HepG2 (cell line): ENCODE measurements around the gene CHMP1A. TPM values are rescaled to one million over a fixed set of nuclear protein-coding genes. Genes with fewer than 3 reads are reported as not detected.

Experiments used
- ATAD3A ChIP-seq: sonication (generic); formaldehyde crosslinking; IDR thresholded peaks from 2 replicates; pipeline ENCODE4 v1.4.0; 2020; ENCODE audit warnings: missing genetic modification reagents
- EEA1 ChIP-seq: sonication (generic); formaldehyde crosslinking; IDR thresholded peaks from 2 replicates; pipeline ENCODE4 v1.5.1; 2020; ENCODE audit warnings: mild to moderate bottlenecking, missing genetic modification reagents, borderline replicate concordance
- HOXD1 ChIP-seq: sonication (generic); formaldehyde crosslinking; IDR thresholded peaks from 2 replicates; pipeline ENCODE4 v1.5.0; 2020; ENCODE audit warnings: missing genetic modification reagents
- NFRKB ChIP-seq: fragments of 450-650 bp; IDR thresholded peaks from 2 replicates; pipeline ENCODE4 v1.6.1; 2017
- PHF5A ChIP-seq: IDR thresholded peaks from one replicate; pipeline ENCODE4 v1.6.1; 2018; ENCODE audit warnings: low read depth, missing genetic modification reagents; ENCODE audit not compliant: unreplicated experiment
- RXRA ChIP-seq: sonication (generic); formaldehyde crosslinking; IDR thresholded peaks from 2 replicates; pipeline ENCODE4 v1.5.1; 2020; ENCODE audit warnings: missing genetic modification reagents
- SOX5 ChIP-seq: IDR thresholded peaks from 2 replicates; pipeline ENCODE4 v1.6.1; 2016; ENCODE audit warnings: borderline replicate concordance
- ZFP82 ChIP-seq: sonication (generic); formaldehyde crosslinking; IDR thresholded peaks from 2 replicates; pipeline ENCODE4 v1.5.1; 2020; ENCODE audit warnings: mild to moderate bottlenecking, missing genetic modification reagents, borderline replicate concordance
- ZNF136 ChIP-seq: sonication (generic); formaldehyde crosslinking; IDR thresholded peaks from 2 replicates; pipeline ENCODE4 v1.8.1; 2022; ENCODE audit warnings: low read depth, mild to moderate bottlenecking, moderate library complexity, missing genetic modification reagents
- ZNF350 ChIP-seq: sonication (generic); formaldehyde crosslinking; IDR thresholded peaks from 2 replicates; pipeline ENCODE4 v1.4.0; 2020; ENCODE audit warnings: mild to moderate bottlenecking, low read depth, missing genetic modification reagents, borderline replicate concordance
- ZZZ3 ChIP-seq: sonication (generic); formaldehyde crosslinking; IDR thresholded peaks from 2 replicates; pipeline ENCODE4 v1.4.0; 2020; ENCODE audit warnings: missing genetic modification reagents, mild to moderate bottlenecking, borderline replicate concordance
- polyA plus RNA-seq, 8 experiments: library from polyadenylated mRNA; depleted of rRNA in 3 of 8; stranded (reverse) in 7 of 8; unstranded in 1 of 8; fragments of >200 nt; fragmentation: Illumina TruSeq in 4 of 8; extraction: Trizol in 4 of 8; gene quantifications; 2 replicates each; pipeline versions ENCODE4 v1.2.1 to v1.2.3, GENCODE V29; 2011 to 2016; ENCODE audit warnings: low read depth in 4 of 8, missing spikeins in 1 of 8, mixed read lengths in 1 of 8; ENCODE audit not compliant: insufficient read depth in 1 of 8
- total RNA-seq, 5 experiments: library from RNA; depleted of rRNA; stranded (reverse); fragments of >200 nt; fragmentation: Illumina TruSeq; extraction: Trizol; gene quantifications; 2 replicates each; pipeline ENCODE4 v1.2.3, GENCODE V29; 2016; ENCODE audit warnings: low read depth in 1 of 5
- TF ChIP-seq, protein P1 (sequence below): sonication (generic); formaldehyde crosslinking; IDR thresholded peaks from 2 replicates; pipeline ENCODE4 v1.4.0; 2020; ENCODE audit warnings: missing genetic modification reagents, mild to moderate bottlenecking, borderline replicate concordance
- TF ChIP-seq, protein P2 (sequence below): sonication (generic); formaldehyde crosslinking; IDR thresholded peaks from 2 replicates; pipeline ENCODE4 v1.4.0; 2020; ENCODE audit warnings: mild to moderate bottlenecking, missing genetic modification reagents
- TF ChIP-seq, protein P3 (sequence below): sonication (generic); formaldehyde crosslinking; IDR thresholded peaks from 2 replicates; pipeline ENCODE4 v1.4.0; 2020; ENCODE audit warnings: mild to moderate bottlenecking, missing genetic modification reagents

Gene CHMP1A
- total and polyA plus RNA-seq, 2 of the 13 experiments (the other 11 are each of a cell fraction or from before 2014, with no cell fraction given): 69.4 to 73.3 TPM

DNA sequence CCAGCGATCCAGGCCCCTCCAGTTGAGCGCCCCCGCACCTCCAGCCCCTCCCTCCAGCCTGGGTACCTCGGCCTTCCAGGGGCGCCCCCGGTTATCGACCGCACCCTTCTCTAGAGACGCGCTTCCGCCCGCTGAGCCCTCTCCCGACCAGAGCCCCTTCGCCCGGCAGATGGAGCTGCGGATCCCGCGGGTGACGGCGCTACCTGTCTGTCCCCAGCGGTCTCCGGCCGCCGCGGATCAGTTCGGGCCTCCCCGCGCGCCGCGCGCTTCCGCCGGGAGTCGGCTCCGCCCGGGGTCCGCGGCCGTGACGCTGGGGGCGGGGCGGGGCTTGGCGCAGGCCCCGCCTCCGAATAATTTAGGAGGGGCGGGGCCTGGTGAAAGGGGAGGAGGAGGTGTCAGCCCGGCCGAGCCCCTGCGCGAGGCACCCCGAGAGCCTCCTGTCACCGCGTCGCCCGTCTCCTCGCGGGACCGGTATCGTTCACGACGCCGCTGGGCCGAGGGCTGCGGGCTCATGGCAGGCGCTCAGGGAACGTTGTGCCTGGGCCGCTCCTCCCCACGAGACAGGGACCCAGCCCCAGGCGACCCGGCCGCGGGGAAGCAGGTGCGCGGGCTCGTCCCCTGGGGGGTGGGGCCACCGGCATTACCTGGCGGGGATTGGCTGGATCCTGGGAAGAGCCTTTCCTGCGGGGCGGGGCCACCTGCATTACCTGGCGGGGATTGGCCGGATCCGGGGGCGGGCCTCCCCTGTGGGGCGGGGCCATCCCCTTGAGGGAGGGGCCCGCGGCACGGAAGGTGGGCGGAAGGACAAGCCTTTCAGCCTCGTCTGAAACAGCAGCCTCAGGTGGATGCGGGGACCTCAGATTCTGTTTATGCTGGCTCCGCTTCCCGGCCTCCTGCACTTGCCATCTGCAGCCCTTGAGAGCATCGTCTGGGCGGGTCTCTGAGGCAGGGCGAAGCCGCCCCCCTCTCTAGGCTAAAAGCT is 44.2 kb upstream of the CHMP1A start, which contains the start of gene SPATA2L (continued):
- TF ChIP-seq, protein P1, sequence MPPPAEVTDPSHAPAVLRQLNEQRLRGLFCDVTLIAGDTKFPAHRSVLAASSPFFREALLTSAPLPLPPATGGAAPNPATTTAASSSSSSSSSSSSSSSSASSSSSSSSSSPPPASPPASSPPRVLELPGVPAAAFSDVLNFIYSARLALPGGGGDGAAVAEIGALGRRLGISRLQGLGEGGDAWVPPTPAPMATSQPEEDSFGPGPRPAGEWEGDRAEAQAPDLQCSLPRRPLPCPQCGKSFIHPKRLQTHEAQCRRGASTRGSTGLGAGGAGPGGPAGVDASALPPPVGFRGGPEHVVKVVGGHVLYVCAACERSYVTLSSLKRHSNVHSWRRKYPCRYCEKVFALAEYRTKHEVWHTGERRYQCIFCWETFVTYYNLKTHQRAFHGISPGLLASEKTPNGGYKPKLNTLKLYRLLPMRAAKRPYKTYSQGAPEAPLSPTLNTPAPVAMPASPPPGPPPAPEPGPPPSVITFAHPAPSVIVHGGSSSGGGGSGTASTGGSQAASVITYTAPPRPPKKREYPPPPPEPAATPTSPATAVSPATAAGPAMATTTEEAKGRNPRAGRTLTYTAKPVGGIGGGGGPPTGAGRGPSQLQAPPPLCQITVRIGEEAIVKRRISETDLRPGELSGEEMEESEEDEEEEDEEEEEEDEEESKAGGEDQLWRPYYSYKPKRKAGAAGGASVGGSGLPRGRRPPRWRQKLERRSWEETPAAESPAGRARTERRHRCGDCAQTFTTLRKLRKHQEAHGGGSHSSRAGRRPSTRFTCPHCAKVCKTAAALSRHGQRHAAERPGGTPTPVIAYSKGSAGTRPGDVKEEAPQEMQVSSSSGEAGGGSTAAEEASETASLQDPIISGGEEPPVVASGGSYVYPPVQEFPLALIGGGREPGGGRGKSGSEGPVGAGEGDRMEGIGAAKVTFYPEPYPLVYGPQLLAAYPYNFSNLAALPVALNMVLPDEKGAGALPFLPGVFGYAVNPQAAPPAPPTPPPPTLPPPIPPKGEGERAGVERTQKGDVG (CRISPR knock-in tag): no peak
- no peak for TF ChIP-seq ZNF136 (CRISPR knock-in tag)
- no peak for TF ChIP-seq ZZZ3
- TF ChIP-seq NFRKB: no peak
- TF ChIP-seq, protein P2, sequence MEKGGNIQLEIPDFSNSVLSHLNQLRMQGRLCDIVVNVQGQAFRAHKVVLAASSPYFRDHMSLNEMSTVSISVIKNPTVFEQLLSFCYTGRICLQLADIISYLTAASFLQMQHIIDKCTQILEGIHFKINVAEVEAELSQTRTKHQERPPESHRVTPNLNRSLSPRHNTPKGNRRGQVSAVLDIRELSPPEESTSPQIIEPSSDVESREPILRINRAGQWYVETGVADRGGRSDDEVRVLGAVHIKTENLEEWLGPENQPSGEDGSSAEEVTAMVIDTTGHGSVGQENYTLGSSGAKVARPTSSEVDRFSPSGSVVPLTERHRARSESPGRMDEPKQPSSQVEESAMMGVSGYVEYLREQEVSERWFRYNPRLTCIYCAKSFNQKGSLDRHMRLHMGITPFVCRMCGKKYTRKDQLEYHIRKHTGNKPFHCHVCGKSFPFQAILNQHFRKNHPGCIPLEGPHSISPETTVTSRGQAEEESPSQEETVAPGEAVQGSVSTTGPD: no peak
- TF ChIP-seq, protein P3, sequence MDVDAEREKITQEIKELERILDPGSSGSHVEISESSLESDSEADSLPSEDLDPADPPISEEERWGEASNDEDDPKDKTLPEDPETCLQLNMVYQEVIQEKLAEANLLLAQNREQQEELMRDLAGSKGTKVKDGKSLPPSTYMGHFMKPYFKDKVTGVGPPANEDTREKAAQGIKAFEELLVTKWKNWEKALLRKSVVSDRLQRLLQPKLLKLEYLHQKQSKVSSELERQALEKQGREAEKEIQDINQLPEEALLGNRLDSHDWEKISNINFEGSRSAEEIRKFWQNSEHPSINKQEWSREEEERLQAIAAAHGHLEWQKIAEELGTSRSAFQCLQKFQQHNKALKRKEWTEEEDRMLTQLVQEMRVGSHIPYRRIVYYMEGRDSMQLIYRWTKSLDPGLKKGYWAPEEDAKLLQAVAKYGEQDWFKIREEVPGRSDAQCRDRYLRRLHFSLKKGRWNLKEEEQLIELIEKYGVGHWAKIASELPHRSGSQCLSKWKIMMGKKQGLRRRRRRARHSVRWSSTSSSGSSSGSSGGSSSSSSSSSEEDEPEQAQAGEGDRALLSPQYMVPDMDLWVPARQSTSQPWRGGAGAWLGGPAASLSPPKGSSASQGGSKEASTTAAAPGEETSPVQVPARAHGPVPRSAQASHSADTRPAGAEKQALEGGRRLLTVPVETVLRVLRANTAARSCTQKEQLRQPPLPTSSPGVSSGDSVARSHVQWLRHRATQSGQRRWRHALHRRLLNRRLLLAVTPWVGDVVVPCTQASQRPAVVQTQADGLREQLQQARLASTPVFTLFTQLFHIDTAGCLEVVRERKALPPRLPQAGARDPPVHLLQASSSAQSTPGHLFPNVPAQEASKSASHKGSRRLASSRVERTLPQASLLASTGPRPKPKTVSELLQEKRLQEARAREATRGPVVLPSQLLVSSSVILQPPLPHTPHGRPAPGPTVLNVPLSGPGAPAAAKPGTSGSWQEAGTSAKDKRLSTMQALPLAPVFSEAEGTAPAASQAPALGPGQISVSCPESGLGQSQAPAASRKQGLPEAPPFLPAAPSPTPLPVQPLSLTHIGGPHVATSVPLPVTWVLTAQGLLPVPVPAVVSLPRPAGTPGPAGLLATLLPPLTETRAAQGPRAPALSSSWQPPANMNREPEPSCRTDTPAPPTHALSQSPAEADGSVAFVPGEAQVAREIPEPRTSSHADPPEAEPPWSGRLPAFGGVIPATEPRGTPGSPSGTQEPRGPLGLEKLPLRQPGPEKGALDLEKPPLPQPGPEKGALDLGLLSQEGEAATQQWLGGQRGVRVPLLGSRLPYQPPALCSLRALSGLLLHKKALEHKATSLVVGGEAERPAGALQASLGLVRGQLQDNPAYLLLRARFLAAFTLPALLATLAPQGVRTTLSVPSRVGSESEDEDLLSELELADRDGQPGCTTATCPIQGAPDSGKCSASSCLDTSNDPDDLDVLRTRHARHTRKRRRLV (CRISPR knock-in tag): no peak
- TF ChIP-seq PHF5A (CRISPR knock-in tag): peak; percentile 17
- TF ChIP-seq ZFP82 (CRISPR knock-in tag): peak; percentile 96
- TF ChIP-seq HOXD1 (CRISPR knock-in tag): peak; percentile 20
- TF ChIP-seq EEA1 (CRISPR knock-in tag): no peak
- TF ChIP-seq SOX5: 0 out of 2 replicates have a peak, but pooled peaks have one; percentile 10
- TF ChIP-seq ZNF350 (CRISPR knock-in tag): peak; percentile 52; the same call in 1 of the 2 replicates
- no peak for TF ChIP-seq ATAD3A (CRISPR knock-in tag)
- TF ChIP-seq RXRA (CRISPR knock-in tag): peak; percentile 39; the same call in 1 of the 2 replicates
